ENCODE measurements around the gene DNAJC6. TPM values are rescaled to one million over a fixed set of nuclear protein-coding genes. Genes with fewer than 3 reads are reported as not detected.

Gene DNAJC6
- polyA plus RNA-seq, 2 of the 4 experiments (the other 2 are of a cell fraction), result 3.0 to 5.0 TPM

DNA sequence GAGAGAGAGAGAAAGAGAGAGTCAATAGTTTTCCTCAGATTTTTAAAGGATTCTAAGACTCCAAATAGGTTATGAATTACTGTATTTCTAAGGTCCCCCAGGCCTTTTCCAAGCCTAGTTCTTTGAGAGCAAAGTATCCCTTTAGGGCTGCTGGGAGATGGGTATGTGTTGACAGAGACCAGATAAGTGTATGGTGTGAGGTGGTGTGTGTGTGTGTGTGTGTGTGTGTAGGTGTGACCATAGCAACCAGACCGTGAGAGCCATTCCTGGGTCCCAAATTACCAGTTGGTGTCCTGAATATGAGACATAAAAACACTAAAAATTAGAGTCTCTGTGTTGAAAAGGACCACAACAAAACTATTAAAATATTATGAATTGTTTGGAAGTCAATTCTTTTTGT, 41.7 kb upstream of the DNAJC6 start (continued):
- TF ChIP-seq, protein P1, sequence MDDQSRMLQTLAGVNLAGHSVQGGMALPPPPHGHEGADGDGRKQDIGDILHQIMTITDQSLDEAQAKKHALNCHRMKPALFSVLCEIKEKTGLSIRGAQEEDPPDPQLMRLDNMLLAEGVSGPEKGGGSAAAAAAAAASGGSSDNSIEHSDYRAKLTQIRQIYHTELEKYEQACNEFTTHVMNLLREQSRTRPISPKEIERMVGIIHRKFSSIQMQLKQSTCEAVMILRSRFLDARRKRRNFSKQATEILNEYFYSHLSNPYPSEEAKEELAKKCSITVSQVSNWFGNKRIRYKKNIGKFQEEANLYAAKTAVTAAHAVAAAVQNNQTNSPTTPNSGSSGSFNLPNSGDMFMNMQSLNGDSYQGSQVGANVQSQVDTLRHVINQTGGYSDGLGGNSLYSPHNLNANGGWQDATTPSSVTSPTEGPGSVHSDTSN (IDR thresholded peaks at IDR 0.05), result no peak
- TF ChIP-seq ESRRA (IDR thresholded peaks at IDR 0.05; ENCODE audit: borderline replicate concordance, low read length), result no peak
- no peak for TF ChIP-seq CEBPB (IDR thresholded peaks at IDR 0.05)
- TF ChIP-seq RCOR1 (IDR thresholded peaks at IDR 0.05; ENCODE audit: low read depth, low read length), result no peak
- no peak for TF ChIP-seq RARB (CRISPR knock-in tag; IDR thresholded peaks at IDR 0.05)

DNA sequence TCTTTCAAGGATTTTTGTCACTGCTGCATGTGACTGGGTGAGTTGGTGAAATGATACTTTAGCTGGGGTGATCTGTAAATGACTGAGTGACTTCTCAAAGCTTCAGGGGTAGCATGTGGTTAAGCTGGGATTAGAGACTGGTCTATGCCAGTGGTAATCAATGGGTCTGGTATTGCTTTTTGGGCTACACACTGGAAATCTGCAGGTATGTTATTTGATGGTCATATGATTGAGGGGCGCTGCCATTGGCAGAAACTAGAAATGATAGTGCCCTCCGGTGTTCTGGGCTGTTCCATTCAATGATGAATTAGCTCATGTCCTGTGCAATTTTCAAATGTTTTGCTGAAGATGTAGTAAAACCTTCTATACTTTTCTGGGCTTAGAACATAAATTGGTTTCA, 39.7 kb upstream of the DNAJC6 start:
- ChIA-PET POLR2A (no interaction called here), CTCF (interaction anchor here (1.3 kb wide), 1 partner anchor 152 kb away, joined by 3 read pairs; no protein-coding TSS in a partner anchor)
- no peak overlapping the region for H3K4me2 ChIP-seq
- H3K4me1 ChIP-seq, result 0 out of 3 replicates have a peak, but pooled peaks cover 8% of the 10 kb centered on the region
- ATAC-seq, result no peak
- no peaks in the 10 kb centered on the region for H3K9me3 ChIP-seq
- 89% methylated on average over 2 of the region's 2 CpGs for WGBS (ENCODE audit: missing lambda C conversion rate)
- H3K27ac ChIP-seq, result no peak overlapping the region
- TF ChIP-seq RNF2 (IDR thresholded peaks at IDR 0.05; ENCODE audit: borderline replicate concordance, low read depth), result no peak
- no peak for TF ChIP-seq CHD2 (IDR thresholded peaks at IDR 0.05; ENCODE audit: low read length, partially characterized antibody)
- TF ChIP-seq HOXB13 (CRISPR knock-in tag; IDR thresholded peaks at IDR 0.05; ENCODE audit: low read depth), result no peak
- no peak for TF ChIP-seq POLR2A (IDR thresholded peaks at IDR 0.05; ENCODE audit: low read length)
- no peak for TF ChIP-seq EHMT2 (IDR thresholded peaks at IDR 0.05; ENCODE audit: low read depth)
- no peak for TF ChIP-seq HEYL (CRISPR knock-in tag; IDR thresholded peaks at IDR 0.05)
- no peak for TF ChIP-seq JUNB (IDR thresholded peaks at IDR 0.05)
- TF ChIP-seq, protein P2, sequence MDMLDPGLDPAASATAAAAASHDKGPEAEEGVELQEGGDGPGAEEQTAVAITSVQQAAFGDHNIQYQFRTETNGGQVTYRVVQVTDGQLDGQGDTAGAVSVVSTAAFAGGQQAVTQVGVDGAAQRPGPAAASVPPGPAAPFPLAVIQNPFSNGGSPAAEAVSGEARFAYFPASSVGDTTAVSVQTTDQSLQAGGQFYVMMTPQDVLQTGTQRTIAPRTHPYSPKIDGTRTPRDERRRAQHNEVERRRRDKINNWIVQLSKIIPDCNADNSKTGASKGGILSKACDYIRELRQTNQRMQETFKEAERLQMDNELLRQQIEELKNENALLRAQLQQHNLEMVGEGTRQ (IDR thresholded peaks at IDR 0.05), result no peak
- TF ChIP-seq ESRRA (IDR thresholded peaks at IDR 0.05; ENCODE audit: borderline replicate concordance, low read length), result no peak
- TF ChIP-seq EHF (CRISPR knock-in tag; IDR thresholded peaks at IDR 0.05), result no peak
- TF ChIP-seq HDAC2 (IDR thresholded peaks at IDR 0.05), result no peak
- TF ChIP-seq, protein P3, sequence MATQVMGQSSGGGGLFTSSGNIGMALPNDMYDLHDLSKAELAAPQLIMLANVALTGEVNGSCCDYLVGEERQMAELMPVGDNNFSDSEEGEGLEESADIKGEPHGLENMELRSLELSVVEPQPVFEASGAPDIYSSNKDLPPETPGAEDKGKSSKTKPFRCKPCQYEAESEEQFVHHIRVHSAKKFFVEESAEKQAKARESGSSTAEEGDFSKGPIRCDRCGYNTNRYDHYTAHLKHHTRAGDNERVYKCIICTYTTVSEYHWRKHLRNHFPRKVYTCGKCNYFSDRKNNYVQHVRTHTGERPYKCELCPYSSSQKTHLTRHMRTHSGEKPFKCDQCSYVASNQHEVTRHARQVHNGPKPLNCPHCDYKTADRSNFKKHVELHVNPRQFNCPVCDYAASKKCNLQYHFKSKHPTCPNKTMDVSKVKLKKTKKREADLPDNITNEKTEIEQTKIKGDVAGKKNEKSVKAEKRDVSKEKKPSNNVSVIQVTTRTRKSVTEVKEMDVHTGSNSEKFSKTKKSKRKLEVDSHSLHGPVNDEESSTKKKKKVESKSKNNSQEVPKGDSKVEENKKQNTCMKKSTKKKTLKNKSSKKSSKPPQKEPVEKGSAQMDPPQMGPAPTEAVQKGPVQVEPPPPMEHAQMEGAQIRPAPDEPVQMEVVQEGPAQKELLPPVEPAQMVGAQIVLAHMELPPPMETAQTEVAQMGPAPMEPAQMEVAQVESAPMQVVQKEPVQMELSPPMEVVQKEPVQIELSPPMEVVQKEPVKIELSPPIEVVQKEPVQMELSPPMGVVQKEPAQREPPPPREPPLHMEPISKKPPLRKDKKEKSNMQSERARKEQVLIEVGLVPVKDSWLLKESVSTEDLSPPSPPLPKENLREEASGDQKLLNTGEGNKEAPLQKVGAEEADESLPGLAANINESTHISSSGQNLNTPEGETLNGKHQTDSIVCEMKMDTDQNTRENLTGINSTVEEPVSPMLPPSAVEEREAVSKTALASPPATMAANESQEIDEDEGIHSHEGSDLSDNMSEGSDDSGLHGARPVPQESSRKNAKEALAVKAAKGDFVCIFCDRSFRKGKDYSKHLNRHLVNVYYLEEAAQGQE (IDR thresholded peaks at IDR 0.05), result no peak
- TF ChIP-seq ZC3H11A (IDR thresholded peaks at IDR 0.05), result no peak
- TF ChIP-seq, protein P4, sequence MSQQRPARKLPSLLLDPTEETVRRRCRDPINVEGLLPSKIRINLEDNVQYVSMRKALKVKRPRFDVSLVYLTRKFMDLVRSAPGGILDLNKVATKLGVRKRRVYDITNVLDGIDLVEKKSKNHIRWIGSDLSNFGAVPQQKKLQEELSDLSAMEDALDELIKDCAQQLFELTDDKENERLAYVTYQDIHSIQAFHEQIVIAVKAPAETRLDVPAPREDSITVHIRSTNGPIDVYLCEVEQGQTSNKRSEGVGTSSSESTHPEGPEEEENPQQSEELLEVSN (IDR thresholded peaks at IDR 0.05; ENCODE audit: borderline replicate concordance, low read depth), result no peak
- TF ChIP-seq PHF8 (IDR thresholded peaks at IDR 0.05; ENCODE audit: borderline replicate concordance, low read depth), result no peak
- no peak for TF ChIP-seq FOSB (CRISPR knock-in tag; IDR thresholded peaks at IDR 0.05)
- no peak for FAIRE-seq
- no peak overlapping the region for H3K4me3 ChIP-seq
- no peak for DNase-seq (ENCODE audit: low read depth in 1 of 2, low spot score in 1 of 2)

Measured in A549 (cell line).